GM19438 (cell line): ENCODE measurements around the gene LGALS1.
"Not testable (repeated sequence)": the region's sequence is repeated elsewhere in the genome, so short reads cannot be mapped to it uniquely, and the experiment has no call there.

Source experiments
- ATAC-seq: cut with Tn5 transposase; IDR thresholded peaks from one replicate; pipeline ENCODE4 v1.9.1; 2021; ENCODE audit warnings: low read depth; ENCODE audit not compliant: unreplicated experiment

Gene LGALS1

DNA sequence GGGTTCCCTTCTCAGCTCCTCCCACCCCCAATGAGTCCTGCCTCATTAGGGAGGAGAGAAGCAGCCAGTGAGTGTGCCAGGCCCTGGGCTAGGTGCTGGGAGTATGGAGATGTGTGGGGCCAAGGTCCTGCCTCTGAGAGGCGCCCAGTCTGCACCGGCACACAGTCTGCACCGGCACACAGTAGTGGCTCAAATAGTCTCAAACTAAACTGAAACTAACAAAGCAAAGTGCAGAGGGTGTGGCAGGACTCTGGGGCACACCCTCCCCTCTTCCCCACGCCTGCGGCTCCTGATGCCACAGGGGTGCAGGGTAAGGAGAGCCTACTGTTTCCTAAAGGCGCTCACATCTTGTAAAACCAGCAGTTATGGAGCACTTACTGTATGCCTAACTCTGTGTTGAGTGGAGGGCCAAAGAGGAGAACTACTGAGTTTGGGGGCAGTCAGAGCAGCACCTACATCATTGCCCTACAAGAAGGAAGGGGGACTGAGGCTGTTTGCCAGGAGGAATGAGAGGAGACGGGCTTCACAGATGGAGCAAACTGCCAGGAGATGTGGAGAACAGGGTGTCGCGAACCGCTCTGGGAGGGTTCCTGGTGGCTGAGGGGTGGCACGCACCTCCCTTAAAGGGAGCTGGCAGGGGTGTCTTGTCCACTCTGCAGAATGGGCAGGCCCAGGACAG lies 36.9 kb upstream of the LGALS1 start:
- ATAC-seq = no peak

DNA sequence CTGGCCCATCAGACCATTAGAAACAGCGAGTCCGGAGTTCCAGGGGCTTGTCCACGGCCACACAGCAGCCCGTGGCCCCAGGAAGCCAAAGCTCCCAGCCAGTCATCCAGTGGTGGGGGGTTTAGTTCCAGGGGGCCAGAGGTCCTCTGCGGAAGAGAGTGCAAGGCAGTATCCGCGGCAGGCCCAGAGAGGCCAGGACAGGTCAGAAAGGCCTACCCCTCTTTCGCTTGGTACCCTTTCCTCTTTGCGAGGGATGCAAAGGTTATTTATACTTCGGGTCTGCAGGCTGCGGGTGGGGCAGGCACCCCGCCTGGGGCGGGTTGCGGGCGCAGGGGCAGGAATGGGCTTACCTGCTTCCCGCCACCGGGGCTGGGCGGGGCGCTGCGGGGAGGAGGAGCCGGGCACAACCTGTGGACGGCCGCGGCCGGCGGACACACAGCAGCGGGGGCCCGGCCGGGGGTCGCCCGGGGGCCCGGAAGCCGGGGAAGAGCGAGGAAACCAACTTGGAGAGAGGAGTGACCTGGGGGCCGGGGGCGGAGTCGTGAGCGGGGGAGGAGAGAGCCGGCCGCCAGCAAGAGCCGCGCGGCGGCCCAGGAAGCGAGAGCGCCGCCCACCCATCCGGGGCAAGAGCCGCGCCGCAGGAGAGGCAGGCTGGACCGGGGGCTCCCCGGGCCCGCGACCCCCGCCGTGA lies 36.2 kb upstream of the LGALS1 start, which contains the start of gene SH3BP1:
TSS of gene SH3BP1 (plus strand) at position 600 of the 691 bp plus-strand sequence. CDS start 119 bp downstream, outside the sequence.
- ATAC-seq = no peak

DNA sequence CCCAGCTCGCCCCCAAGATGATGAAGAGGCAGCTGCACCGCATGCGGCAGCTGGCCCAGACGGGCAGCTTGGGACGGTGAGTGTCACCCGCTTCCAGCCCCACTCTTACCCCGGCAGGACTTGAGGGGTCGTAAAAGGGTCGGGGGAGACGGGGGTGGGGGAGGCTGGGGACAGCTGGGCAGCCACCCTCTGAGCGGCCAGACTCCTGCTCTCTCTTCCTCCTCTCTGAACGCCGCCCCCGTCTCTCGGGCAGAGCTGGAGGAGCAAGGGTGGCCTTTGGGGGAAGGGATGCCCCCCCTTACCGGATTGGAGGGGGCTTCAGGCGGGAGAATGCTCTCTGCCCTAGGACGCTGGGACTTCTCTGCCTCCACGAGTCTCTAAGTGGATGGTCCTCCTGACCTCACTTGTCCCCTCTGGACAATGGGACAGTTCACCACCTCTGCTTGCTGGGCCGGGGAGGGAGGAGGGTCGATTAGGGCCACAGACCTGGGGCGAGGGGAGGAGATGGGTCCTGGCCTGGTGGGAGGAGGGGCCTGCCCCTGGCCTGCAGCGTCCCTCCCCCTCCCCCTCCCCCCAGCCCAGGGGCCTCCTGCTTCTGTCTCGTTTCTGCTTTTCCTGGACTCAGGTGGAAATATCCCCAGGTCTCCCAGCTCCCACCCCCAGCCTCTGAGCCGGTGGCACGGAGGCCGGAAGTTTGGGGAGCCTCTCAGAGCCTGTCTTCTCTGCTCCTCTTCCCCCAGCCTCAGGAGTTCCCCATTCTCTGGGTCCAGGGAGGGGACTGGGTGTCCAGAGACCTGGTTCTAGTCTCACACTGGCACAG lies 35.5 kb upstream of the LGALS1 start:
- no peak for ATAC-seq

- ATAC-seq = no peak
Measured at GRCh38 chr22:37640591-37641560, 34.6 kb upstream of the LGALS1 start.

DNA sequence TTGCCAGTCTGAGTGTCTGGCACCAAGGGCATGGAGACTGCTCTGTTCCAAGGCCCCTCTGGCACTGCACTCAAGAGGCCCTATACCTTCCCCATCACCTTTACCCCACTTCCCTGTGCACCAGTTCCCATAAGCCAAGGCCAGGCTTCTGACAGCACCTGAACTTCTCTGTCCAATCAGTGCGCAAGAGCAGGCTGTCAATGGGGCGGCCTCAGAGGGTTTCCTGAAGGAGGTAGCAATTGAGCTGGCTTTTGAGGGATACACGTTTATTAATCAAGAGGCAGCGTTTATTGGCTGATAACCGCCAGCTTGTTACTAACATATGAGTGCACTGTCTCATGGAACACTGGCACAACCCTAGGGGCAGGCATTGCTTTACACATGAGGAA lies 33.9 kb upstream of the LGALS1 start:
- no peak for ATAC-seq

GRCh38 chr22:37643225-37643847 lies 32.1 kb upstream of the LGALS1 start:
- ATAC-seq = no peak

GRCh38 chr22:37647317-37647716 lies 28.1 kb upstream of the LGALS1 start:
- ATAC-seq = no peak

- ATAC-seq = no peak
Measured at GRCh38 chr22:37647928-37648327, 27.5 kb upstream of the LGALS1 start.

DNA sequence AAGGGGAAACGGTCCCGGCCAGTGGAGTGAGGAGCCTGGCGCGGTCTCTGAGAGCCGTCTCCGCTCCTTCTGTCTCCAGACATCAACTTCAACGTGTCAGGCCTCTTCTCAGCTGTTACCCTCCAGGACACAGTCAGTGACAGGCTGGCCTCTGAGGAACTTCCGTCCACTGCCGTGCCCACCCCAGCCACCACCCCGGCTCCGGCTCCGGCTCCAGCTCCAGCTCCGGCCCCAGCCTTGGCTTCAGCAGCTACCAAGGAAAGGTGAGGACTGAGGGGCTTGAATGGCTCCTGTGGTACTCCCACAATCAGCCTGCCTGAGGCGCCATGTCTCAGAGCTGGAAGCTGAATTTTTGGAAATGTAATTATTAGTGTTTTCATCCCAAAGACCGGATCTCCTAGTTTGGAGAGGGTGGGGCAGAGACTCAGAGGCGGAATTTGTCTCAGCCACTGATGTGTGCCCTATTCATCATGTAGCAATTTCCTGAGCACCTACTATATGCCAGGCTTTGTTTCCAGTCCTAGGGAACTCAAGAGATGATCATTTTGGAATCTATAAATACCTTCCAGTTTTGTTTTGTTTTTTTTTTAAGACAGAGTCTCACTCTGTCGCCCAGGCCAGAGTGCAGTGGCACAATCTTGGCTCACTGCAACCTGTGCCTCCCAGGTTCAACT lies 24.8 kb upstream of the LGALS1 start:
- no peak for ATAC-seq

- ATAC-seq = no peak
Measured at GRCh38 chr22:37654563-37655251, 20.7 kb upstream of the LGALS1 start.

GRCh38 chr22:37655252-37655563 lies 20.2 kb upstream of the LGALS1 start:
- ATAC-seq = no peak

GRCh38 chr22:37656583-37656982 lies 18.9 kb upstream of the LGALS1 start:
- ATAC-seq = not testable (repeated sequence)

DNA sequence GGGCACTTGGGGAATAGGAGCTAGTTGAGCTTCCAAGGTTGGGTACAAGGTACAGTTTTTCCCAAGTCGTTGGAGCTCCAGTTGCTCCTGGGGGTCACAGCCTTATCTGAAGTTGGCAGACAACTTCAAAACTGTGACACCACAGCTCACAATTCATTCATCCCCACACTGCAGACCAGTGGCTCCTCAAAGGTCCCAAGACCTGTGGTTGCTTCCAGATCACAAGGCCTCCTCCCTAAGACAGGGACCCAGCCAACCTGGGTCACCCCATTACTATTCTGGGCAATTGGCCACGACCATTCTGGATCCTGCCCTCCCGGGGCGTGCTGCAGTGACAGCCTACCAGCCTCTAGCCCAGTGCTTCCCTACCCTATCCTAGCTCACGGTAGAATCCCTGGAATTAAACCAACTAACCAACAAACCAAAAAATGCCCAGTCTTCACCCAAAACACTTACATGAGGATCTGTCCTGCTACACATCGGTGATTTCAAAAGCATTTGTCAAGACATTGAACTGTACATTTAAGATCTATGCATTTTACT lies 17.8 kb upstream of the LGALS1 start:
- ATAC-seq = no peak

GRCh38 chr22:37658133-37659065 lies 17.0 kb upstream of the LGALS1 start, which contains the start of gene PDXP:
Gene PDXP (plus strand): TSS chr22:37658723. CDS start chr22:37658783, 60 bp downstream.
- peak; percentile 71 for ATAC-seq

DNA sequence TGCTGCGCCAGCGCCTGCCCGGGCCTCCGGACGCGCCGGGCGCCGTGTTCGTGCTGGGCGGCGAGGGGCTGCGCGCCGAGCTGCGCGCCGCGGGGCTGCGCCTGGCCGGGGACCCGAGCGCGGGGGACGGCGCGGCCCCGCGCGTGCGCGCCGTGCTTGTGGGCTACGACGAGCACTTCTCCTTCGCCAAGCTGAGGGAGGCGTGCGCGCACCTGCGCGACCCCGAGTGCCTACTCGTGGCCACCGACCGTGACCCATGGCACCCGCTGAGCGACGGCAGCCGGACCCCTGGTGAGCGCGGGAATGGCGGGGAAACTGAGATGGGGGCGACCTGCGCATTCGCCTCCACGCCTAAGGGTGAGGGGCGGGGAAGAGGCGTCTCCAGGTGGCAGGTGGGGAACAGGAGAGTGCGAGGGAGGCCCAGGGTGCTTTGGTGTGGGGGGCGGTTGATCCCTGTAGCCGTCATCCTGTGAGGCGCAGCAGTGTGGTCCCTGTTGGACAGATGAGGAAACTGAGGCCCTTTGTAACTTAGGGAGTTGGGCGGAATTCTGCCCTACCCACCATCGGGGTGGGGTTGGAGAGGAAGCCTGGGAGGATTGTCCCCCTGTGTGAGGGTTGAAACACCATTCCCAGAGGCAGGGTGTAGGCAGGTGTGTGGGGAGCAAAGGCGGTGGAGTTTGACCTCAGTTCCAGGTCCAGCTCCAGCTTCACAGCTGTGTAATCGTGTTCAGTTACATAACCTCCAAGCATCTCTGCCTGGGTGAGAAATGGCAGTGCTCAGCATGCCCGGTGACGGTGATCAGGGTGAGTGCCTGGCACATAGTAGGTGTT lies 16.2 kb upstream of the LGALS1 start:
- ATAC-seq = peak; percentile 28

GRCh38 chr22:37659897-37660708 lies 15.3 kb upstream of the LGALS1 start:
- ATAC-seq = no peak
